GM20000 (cell line): ENCODE data around the gene SLC25A26.

ENCODE experiments used
- DNase-seq: peaks from one replicate; pipeline ENCODE4 v3.0.0; 2012; ENCODE audit warnings: low spot score
- TF ChIP-seq, protein P1 (sequence below): IDR thresholded peaks from 2 replicates; pipeline ENCODE4 v1.5.1; 2012; ENCODE audit warnings: mild to moderate bottlenecking, control low read depth; ENCODE audit errors: extremely low read depth, missing control alignments

SLC25A26 gene

DNA sequence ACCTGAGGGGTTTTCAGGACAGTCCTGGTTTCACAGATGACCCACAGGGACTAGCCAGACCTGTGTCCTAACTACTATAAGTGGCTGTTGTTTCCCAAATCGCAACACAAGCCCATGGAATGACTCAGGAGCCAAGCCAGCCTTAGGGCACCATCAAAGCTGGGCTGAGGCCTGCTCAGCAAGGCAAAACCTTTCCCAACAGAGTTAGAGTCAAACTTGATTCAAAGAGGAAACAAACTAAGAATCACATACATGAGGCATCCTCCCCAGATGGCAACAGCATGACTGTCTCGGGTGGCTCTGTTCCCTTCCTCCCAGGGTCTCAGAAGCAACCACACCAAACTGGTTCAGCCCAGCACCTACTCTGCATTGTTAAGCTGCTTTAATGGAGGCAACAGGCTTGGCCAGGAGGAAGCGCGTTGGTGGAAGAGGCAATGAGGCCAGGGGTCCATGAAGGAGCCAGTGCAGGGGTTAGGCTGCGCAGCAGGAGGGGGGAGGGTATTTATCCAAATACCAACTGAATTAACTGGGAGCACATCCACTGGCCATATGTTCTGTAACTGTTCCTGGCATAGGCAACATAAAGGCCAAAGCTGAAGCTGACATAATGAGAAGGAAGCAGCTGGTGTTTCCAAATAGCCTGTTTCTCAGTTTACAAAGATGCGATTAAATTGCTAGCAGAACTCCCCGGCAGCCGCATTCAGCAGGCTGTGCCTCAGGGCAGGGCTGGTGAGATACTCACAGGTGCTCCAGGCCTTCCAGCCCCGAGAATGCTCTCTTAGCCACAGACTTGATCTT, 177.6 kb downstream of the SLC25A26 start:
- TF ChIP-seq, protein P1, sequence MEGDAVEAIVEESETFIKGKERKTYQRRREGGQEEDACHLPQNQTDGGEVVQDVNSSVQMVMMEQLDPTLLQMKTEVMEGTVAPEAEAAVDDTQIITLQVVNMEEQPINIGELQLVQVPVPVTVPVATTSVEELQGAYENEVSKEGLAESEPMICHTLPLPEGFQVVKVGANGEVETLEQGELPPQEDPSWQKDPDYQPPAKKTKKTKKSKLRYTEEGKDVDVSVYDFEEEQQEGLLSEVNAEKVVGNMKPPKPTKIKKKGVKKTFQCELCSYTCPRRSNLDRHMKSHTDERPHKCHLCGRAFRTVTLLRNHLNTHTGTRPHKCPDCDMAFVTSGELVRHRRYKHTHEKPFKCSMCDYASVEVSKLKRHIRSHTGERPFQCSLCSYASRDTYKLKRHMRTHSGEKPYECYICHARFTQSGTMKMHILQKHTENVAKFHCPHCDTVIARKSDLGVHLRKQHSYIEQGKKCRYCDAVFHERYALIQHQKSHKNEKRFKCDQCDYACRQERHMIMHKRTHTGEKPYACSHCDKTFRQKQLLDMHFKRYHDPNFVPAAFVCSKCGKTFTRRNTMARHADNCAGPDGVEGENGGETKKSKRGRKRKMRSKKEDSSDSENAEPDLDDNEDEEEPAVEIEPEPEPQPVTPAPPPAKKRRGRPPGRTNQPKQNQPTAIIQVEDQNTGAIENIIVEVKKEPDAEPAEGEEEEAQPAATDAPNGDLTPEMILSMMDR: no peak

DNA sequence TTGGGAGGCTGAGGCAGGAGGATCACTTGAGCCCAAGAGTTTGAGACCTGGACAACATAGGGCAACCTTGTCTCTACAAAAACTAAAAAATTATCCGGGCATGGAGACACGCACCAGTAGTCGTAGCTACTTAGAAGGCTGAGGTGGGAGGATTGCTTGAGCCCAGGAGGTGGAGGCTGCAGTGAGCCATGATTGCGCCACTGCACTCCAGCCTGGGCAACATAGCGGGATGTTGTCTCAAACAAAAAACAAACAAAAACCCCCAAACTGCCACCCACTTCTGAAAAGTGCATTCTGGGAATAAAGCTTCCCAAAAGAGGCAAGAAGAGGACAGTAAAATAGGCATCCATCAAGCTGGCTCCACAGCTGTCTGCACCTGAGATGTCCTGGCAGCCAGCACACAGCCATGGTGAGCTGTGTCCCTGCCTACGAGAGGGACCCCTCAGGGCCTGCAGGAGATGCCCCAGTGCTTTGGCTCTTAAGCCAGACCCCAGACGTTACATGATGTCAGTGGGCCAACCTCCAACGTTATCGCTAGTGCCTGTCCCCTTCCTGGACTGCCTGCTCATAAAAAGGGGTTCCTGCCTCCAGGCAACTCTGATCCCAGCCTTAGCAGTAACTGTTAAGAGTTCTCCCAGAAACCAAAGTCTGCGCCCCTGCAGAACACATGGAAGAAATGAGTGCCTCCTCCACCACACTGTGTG, 178.9 kb downstream of the SLC25A26 start:
- DNase-seq: no peak
- TF ChIP-seq, protein P1: no peak

More for the DNA sequence above, 177.6 kb downstream of the SLC25A26 start:
- no peak for DNase-seq

DNA sequence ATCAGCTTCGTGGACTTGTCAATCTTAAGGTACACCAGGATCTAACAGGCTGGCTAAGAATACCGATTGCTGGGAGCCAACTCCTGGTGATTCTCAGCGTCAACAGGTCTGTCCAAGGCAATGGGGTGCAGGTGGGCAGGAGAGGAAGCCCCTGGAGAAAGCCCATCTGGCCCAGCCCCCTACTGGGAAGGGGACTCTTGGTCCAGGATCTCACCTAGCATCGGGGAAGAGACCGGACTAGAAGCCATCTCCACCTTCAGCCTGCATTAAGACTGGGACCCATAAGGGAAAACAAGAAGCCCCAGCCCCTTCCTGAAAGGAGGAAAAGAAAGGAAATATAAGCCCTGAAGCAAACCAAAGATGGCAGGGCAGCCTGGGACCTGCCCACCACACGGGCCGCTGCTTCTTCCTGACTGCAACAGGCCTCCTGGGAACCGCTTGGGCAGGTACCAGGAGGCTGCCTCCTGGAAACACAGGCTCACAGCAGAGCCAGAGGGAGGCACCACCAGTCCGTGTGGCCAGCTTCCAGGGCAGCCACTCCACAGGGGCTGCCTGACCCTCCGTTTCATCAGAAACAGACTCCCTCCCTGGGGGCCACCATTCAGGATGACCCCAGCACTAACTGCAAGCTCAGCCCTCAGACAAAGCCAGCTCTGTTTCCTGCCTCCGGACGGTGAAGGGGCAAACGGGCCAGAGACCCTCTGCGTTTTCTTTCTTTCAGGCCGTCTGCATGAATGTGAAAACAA, 179.8 kb downstream of the SLC25A26 start:
- DNase-seq: no peak
- TF ChIP-seq, protein P1: no peak

DNA sequence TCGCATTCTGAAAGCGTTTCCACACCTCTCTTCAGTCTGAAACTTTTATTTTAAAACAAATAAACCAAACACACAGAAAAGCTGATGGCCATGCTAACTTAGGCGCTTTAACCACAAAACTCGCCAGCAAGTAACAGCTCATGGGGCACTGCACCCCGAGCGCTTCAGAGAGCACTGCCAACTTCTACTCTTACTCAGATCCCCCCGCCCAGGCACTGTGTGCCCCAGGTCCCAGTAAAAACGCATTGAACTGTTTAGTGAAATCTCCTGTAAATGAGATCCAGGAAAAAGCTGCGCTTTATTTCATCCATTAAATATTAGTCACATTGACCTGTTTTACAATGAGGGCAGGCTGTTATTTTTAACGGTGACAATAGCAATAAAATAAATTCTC, 180.4 kb downstream of the SLC25A26 start:
- TF ChIP-seq, protein P1: no peak
- DNase-seq: no peak

DNA sequence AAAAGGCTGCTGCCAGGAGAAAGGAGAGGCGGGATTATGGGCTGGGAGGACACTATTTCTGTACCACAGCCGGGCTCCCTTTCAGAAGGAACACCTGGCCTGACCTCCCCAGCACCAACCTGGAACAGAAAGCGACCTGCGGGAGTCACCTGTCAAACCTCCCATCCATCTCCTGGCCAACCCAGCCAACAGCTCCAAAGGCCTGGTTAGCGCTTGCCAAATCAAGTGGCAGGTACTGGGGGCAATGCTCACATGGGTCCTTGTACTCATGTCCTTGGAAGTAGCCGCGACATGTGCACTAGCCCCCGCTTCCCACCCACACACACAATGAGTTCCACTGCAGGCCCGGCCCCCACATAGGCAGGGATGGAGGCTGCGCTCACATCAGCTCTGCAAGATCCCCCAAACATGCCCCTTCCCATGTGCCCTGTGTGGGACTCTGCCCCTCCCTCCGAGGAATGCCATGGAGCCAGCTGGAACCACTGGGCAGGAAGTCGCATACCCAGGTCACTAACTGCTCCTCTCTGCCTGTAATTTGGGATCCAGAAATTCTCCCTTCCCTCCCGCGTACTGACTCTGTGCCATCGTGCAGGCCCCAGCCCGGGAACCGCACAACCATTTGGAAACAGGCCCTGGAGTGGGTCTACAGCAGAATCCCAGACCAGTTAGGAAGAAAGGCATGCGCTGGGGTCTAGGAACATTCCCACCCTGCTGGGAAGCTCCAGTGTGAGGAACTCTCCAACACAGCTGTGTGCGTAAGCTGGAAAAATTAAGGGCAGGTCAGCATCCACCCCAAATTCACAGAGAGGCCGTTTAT, 181.1 kb downstream of the SLC25A26 start:
- TF ChIP-seq, protein P1: no peak

DNA sequence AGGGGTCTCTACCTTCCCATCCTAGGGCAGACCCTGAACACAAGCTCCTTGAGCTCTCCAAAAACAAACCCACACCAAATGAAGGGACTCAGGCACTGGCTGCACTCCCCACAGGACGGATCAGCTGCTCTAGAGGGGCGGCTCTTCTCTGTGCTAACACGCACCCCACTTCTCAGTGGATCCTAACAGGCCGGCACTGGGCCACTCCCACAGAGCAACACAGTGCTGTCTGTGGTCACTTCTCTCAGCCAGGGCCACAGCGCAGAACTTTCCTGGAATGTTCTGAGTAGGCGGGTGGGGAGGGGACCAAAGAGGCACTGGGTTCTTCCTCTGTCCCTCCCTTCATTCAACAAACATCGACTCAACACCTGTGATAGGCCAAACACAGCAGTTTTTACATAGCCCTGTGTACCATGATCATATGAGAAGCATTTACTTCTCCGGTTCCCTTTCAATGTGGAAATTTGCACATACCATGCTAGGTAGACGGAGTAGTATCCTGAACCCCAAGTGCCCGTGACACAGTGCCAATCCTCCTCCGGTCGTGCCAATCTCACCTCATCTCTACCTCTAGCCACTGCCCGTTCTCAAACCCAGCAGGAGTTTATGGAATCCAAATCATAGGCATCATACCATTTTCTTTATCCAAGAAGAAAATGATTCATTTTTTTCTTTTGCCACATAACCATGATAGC, 181.9 kb downstream of the SLC25A26 start:
- DNase-seq: no peak
- TF ChIP-seq, protein P1: no peak

More for the DNA sequence above, 181.1 kb downstream of the SLC25A26 start:
- DNase-seq: no peak
